PFSK-1 (cell line): ENCODE data around the gene NACC2.

Source experiments
- FOXP2 ChIP-seq: optimal IDR thresholded peaks from 2 replicates; pipeline ENCODE3; 2011; ENCODE audit warnings: borderline replicate concordance, control low read depth, inconsistent platforms; ENCODE audit not compliant: insufficient read depth; ENCODE audit errors: extremely low read length, extremely low read depth
- POLR2AphosphoS5 ChIP-seq: IDR thresholded peaks from 2 replicates; pipeline ENCODE4 v1.6.1; 2012; ENCODE audit warnings: low read depth, mild to moderate bottlenecking, control low read depth, low read length, moderate library complexity
- SIN3A ChIP-seq: IDR thresholded peaks from 2 replicates; pipeline ENCODE4 v1.6.1; 2012; ENCODE audit warnings: mild to moderate bottlenecking, low read length, moderate library complexity, borderline replicate concordance; ENCODE audit not compliant: insufficient read depth
- TAF1 ChIP-seq: IDR thresholded peaks from 2 replicates; pipeline ENCODE4 v1.6.1; 2012; ENCODE audit warnings: low read length, control low read depth, borderline replicate concordance; ENCODE audit not compliant: insufficient read depth
- TF ChIP-seq, protein P1 (sequence below), 2 experiments: IDR thresholded peaks; 2 replicates each; pipeline versions ENCODE4 v1.6.1 to v1.8.0; 2011 to 2012; ENCODE audit warnings: low read depth in 2 of 2, low read length in 2 of 2, control low read depth in 1 of 2, inconsistent platforms in 1 of 2, mild to moderate bottlenecking in 1 of 2, moderate library complexity in 1 of 2; ENCODE audit not compliant: insufficient read depth in 1 of 2

Gene NACC2

GRCh38 chr9:136111190-136111589, 16.1 kb upstream of the NACC2 start:
- TF ChIP-seq, protein P1, sequence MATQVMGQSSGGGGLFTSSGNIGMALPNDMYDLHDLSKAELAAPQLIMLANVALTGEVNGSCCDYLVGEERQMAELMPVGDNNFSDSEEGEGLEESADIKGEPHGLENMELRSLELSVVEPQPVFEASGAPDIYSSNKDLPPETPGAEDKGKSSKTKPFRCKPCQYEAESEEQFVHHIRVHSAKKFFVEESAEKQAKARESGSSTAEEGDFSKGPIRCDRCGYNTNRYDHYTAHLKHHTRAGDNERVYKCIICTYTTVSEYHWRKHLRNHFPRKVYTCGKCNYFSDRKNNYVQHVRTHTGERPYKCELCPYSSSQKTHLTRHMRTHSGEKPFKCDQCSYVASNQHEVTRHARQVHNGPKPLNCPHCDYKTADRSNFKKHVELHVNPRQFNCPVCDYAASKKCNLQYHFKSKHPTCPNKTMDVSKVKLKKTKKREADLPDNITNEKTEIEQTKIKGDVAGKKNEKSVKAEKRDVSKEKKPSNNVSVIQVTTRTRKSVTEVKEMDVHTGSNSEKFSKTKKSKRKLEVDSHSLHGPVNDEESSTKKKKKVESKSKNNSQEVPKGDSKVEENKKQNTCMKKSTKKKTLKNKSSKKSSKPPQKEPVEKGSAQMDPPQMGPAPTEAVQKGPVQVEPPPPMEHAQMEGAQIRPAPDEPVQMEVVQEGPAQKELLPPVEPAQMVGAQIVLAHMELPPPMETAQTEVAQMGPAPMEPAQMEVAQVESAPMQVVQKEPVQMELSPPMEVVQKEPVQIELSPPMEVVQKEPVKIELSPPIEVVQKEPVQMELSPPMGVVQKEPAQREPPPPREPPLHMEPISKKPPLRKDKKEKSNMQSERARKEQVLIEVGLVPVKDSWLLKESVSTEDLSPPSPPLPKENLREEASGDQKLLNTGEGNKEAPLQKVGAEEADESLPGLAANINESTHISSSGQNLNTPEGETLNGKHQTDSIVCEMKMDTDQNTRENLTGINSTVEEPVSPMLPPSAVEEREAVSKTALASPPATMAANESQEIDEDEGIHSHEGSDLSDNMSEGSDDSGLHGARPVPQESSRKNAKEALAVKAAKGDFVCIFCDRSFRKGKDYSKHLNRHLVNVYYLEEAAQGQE (IDR thresholded peaks at IDR 0.05; ENCODE audit: insufficient read depth in 1 of 2, low read depth in 2 of 2, low read length in 2 of 2): no peak
- no peak for TF ChIP-seq POLR2AphosphoS5
- no peak for TF ChIP-seq SIN3A
- TF ChIP-seq TAF1: no peak
- TF ChIP-seq FOXP2: no peak

DNA sequence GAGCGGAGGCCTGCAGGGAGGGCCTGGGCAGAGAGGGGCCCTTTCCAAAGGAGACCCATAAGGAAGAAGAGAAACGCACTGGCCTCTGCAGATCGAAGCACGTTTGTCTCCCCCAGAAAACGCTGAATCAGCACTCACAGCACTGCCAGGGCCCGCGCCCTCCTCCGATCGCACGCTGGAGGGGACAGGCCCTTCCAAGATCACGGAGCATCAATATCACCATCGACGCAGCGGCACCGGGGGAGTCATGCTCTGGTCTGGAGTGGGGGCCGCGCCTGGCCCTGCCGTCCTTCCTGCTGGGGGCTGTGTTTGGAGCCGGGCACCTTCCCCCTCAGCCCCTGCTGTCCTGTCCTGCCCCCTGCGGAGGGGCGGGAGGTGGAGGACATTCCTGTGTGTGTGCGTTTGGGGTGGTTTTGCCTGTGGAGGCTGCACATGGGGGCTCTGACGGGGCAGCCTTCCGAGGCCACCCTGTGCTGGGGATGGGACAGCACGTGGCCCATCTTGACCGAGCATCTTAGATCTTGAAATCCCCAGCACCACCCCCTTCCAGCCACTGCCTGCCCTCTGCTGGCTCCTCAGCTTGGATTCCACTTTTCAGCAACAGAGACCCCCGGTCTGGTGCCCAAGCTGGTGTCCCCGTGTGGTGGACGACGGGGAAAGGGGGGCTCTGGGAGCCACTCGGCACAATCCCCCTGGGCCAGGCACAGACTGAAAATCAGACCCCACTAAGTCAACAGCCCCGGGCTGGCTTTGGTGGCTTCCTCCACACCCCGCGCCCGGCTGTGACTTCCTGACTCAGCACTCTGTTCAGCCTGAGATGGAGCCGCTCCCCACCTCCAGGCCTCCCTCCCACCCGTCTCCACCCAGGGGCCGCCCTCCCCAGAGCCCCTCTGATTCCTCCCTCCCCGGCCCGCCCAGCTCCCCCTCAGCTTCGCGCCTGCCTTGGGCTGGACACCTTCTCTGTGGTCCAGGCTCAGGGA, 15.3 kb upstream of the NACC2 start:
- TF ChIP-seq FOXP2: no peak

- TF ChIP-seq SIN3A: no peak
- no peak for TF ChIP-seq POLR2AphosphoS5
- TF ChIP-seq TAF1: no peak
- TF ChIP-seq, protein P1 (IDR thresholded peaks at IDR 0.05; ENCODE audit: insufficient read depth in 1 of 2, low read depth in 2 of 2, low read length in 2 of 2): no peak
- TF ChIP-seq FOXP2: no peak
Measured at GRCh38 chr9:136109351-136110081, 14.4 kb upstream of the NACC2 start.

DNA sequence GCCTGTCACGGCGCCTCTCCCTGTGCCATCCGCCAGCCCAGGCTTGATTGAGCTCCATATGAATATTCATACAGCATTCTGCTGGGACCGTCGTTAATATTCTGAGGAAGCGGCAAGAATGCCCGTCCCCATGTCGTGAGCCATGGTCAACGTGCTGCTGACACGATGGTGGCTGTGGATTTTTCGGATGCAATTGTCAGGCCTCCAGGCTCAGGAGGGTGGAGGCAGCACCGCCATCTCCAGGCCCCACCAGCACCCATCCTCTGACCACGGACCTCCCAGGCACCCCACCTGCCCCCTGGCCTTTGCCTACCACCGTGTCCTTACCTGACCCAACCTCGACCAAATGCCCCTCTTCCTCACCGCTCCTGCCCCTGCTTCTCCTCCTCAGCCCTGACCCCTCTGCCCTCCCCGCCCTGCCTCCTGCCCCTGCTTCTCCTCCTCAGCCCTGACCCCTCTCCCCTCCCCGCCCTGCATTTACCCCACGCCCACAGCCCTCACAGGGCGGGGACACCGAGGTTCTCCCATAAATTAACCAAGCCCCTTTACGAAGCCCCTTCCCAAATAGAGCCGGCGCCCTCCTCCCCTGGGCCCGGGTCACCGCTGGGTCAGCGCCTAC, 13.7 kb upstream of the NACC2 start:
- TF ChIP-seq TAF1: no peak
- TF ChIP-seq FOXP2: no peak
- TF ChIP-seq, protein P1 (IDR thresholded peaks at IDR 0.05; ENCODE audit: insufficient read depth in 1 of 2, low read depth in 2 of 2, low read length in 2 of 2): no peak
- no peak for TF ChIP-seq POLR2AphosphoS5
- no peak for TF ChIP-seq SIN3A

- no peak for TF ChIP-seq SIN3A
- no peak for TF ChIP-seq POLR2AphosphoS5
- TF ChIP-seq TAF1: no peak
- TF ChIP-seq, protein P1 (IDR thresholded peaks at IDR 0.05; ENCODE audit: insufficient read depth in 1 of 2, low read depth in 2 of 2, low read length in 2 of 2): no peak
- TF ChIP-seq FOXP2: no peak
Measured at GRCh38 chr9:136107953-136108647, 13.0 kb upstream of the NACC2 start.
